Stimulated activated naive CD8-positive, alpha-beta T cell treated with anti-CD3 and anti-CD28 coated beads, Interleukin-15, Interleukin-2, amounts not matched to agents 100 U/mL and 50 U/mL, for 24 hours (primary cell): ENCODE results near the gene NRP2.

Source experiments
- ATAC-seq: fragments of 150-1000 bp; cut with Tn5 transposase; one replicate; pipeline ENCODE4 v1.10.0; 2021
- DNase-seq: peaks from one replicate; pipeline ENCODE4 v3.0.0; 2021

The NRP2 gene

GRCh38 chr2:205775097-205775877 is 93.0 kb downstream of the NRP2 start:
- no peak for DNase-seq
- no peak for ATAC-seq

- DNase-seq = peak; percentile 65
These were observed 93.8 kb downstream of the NRP2 start for GRCh38 chr2:205776139-205776538.

DNA sequence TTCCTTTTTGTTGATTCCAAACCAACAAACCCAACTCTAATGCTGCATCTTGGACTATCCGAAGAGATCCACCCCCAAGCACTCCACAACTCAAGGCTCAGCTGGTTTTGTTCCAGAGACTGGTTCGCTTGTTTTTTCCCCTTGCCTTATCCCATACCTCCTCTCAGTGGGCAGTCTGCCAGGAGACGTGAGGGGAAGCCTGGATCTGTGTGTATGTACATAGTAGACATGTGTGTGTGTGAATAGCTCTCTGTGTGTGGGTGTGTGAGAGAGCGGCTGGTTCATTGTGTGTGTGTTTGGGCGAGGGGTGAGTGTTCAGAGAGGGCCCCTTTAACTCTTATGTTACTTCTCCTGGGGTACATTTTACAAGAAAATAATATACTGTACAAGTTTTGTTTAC is 94.4 kb downstream of the NRP2 start:
- ATAC-seq = no peak

More at GRCh38 chr2:205776139-205776538, 93.8 kb downstream of the NRP2 start:
- ATAC-seq = peak; percentile 69

DNA sequence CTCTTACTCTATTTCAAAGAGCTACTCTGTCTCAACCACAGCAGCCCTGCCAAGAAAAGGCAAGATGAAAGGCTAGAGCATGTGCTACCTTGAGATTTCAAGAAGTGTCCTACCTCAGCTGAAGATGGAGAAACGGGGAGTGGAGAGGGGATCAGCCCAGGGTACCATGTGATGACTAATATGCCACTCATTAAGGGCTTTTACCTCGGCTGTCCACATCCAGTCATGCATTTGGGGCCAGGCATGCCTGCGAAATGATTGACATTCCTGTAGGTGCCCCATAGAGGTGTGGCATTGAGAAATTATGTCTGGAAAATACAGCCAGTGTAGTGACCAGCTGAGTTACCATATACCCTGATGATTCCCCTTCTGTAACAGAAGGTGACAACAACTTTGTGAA is 96.1 kb downstream of the NRP2 start:
- DNase-seq (no peak), ATAC-seq (no peak)

More for the DNA sequence above, 94.4 kb downstream of the NRP2 start:
- no peak for DNase-seq

DNA sequence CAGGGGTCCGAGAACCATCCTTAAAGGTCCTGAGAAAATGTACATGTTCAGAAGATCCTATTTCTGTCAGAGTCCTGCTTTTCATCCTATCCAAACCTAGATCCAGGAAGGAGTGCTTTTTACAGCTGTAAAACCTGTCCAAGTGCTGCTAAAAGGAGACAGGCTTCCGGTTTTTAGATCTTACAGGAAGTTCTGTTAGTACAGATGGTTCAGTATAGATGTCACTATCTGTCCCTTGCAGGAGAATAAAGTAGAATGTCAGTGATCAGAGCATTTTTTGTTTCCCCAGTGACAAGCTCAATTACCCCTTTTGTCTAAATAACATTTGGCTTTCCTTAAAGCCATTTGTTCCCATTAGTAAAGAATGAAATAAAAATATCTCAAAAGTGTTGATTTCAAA is 98.3 kb downstream of the NRP2 start:
- DNase-seq (no peak), ATAC-seq (no peak)

DNA sequence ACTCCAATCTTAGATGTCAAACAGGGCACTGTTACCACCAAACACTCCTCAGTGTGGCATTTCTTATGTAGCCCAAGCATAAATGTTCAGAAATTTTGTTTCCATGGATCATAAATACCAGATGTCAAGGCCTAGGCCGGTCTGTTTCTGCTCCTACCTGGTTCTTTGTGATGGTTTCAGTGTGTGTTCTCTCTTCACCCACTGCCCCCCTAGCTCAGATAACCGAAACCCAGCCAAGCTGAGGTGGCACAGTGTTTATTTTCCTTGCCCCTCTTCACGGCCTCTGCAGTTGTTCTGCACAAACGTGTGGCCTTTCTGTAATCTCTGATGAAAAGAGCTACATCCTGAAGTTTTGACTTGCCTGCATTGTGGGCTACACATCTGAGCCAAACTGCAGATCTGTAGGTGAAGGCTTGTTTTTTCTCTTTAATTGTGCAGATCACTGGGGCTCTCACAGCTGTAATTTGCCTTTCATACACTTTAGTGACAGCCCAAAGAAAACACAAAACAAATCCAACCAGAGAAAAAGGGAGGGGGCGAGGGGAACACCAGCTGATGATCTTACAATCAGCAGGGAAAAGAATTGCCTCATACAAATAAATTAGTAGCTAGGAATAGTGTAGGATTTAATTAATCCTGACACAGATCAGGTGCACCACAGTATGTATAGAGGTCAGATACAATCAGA is 99.1 kb downstream of the NRP2 start:
- DNase-seq = no peak
- no peak for ATAC-seq

DNA sequence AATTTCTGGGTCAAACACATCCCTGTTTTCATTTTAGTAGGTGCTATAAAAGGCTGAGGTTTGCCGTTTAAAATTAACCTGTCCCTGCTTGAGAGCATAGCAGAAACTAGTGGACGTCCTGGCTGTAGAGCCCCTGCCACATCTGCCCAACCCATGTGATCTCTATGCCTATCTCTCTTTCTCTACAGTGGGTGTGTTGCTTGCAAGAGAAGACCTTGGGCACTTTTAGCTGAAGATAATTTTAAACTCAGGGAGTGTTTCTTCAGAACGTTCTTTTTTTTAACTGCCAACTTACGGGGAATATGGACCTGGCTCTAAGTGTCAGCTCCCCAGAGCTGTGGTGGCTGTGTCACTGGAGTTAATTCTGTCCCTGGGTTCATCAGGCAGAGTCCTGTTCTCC is 100.6 kb downstream of the NRP2 start:
- DNase-seq = no peak
- no peak for ATAC-seq

GRCh38 chr2:205783872-205784499 is 101.7 kb downstream of the NRP2 start:
- DNase-seq = no peak
- ATAC-seq = no peak

GRCh38 chr2:205785507-205786260 is 103.4 kb downstream of the NRP2 start:
- DNase-seq (no peak), ATAC-seq (no peak)

DNA sequence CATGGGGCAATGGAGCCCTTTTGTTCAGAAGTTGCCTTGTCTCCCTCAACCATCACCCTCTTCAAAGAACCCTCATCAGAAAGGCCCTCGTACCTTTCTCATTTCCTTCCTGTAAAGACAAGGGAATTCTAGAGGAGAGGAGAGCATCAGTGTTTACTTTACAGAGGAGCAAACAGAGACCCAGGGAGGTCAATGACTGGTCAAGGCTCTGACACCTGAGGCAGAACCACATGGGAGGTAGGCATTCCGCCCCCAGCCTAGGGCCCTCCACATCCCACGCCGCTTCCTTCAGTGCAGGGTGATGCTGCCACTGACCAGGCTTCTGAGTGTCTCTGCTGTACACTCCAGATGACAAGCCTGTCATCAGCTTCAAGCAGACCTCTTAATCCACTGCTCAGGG is 104.7 kb downstream of the NRP2 start:
- no peak for ATAC-seq
- no peak for DNase-seq

- DNase-seq = no peak
- no peak for ATAC-seq
These were observed 105.5 kb downstream of the NRP2 start for GRCh38 chr2:205787761-205788160.

DNA sequence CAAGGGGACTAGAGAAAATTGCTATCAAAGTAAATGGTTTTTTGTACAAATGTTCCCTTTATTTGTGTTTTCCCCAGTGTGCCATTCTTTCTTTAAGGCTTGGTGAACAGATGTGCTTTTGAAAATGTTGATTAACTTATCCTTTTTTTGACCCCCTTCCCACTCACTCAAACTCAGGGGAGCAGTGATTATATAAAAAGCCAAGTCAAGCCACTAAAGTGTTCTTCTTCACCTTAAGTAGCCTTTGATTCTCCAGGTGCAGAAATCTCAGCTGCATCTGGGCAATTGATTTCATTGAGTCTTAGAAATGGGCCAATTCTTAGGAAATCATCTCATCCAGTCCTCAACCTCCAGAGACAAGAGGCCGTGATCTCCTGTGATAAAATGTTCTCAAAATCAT is 107.6 kb downstream of the NRP2 start:
- ATAC-seq = no peak
- no peak for DNase-seq

- ATAC-seq = no peak
These were observed 110.6 kb downstream of the NRP2 start for GRCh38 chr2:205792908-205793307.

GRCh38 chr2:205796805-205797313 is 114.6 kb downstream of the NRP2 start:
- DNase-seq = no peak
- no peak for ATAC-seq

More at GRCh38 chr2:205792908-205793307, 110.6 kb downstream of the NRP2 start:
- no peak for DNase-seq

DNA sequence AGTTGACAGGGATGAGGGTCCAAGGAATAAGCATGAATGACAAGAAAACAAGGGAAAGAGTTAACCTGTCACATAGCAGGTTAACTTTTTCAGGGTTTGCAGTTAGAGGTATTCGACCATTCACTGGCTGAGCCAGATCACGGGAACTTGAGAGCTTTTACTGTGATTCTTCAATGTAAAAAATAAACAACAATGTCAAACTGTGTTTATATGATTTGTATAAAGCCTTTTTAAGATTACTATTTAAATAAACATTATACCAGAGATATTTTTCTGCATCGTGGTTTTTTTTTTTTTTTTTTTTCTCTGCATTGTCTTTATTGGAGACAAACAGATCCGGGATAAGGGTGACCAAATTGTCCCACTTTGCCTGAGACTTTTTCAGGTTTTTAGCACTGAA is 115.6 kb downstream of the NRP2 start:
- DNase-seq (no peak), ATAC-seq (no peak)

DNA sequence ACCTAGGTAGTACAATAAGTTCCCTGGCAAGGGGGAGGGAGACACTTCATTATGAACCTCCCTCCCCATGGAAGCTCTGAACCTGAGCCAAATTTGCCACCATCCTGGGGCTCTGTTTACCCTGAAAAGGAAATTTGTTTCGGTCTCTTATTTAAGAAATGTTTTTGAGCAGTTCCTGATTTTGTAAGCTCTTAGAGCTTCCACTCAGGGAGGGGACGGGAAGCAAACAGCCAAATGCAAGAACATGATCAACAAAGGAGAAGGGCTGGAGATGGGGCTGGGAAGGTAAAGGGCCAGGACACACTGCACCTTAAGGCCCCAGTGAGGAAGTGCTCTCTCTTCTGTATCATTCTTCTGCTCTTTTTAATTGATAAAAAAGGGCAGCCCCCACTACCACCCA is 117.9 kb downstream of the NRP2 start:
- ATAC-seq = no peak

DNA sequence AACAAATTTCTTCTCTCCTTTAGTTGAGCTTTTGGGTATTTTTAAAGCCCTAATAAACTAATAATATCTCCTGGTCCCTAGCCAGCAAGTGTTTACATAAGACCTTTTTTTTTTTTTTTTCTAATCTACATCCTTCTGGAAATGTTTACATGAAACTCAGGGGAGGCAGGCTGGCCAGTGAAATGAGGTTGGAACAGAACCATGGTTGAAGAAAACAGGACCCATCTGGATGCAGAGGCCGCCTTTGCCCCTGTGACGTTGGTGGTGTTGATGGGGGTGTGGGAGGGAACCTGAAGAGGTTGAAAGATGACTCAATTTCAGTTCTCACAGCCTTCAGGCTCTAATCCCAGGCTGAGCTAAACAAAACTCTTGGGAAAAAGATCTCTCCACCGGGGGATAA is 118.5 kb downstream of the NRP2 start:
- DNase-seq = no peak
- ATAC-seq = no peak

More for the DNA sequence above, 117.9 kb downstream of the NRP2 start:
- DNase-seq = no peak

DNA sequence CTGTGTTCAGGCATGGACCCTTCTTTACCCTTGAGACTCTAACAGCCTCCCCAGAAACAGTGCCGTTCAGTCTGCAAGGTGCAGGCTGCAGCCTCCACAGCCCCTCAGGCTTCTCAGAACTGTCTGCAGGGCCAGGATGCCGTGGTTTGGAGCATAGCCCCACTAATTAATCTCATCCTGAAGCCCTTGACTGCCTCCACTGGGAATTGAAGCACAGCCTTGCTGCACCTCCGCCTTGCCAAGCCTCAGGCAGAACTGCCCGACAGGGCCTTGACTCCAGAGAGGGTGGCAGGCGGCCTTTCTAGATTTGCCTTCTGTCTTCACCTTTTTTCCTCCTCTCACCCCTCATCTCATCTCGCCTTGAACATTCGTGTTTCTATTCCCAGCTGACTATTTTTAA is 119.8 kb downstream of the NRP2 start:
- no peak for DNase-seq
- no peak for ATAC-seq

- no peak for DNase-seq
- no peak for ATAC-seq
These were observed 120.6 kb downstream of the NRP2 start for GRCh38 chr2:205802941-205803340.

DNA sequence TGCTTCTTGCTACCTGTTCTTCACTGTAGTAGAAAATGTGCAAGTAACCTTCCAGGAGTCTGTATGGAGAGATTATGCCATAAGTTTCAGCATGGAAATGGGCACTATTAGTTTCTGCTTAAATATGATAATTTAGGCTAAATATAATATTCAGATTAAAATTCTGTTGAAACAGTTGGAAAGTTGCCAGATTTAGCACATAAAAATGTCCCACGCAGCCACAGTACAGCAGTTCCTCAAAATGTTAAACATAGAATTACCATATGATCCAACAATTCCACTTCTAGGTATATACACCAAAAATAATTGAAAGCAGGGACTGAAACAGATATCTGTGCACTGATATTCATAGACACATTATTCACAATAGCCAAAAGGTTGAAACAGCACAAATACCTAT is 121.2 kb downstream of the NRP2 start:
- no peak for DNase-seq
- ATAC-seq = no peak

- DNase-seq = no peak
- ATAC-seq = no peak
These were observed 122.8 kb downstream of the NRP2 start for GRCh38 chr2:205805136-205805535.
